Ishikawa (cell line): ENCODE data around the gene CUBN.

Experiments used
- CEBPB ChIP-seq: IDR thresholded peaks from 2 replicates; pipeline ENCODE4 v1.6.1; 2012
- CREB1 ChIP-seq: IDR thresholded peaks from 2 replicates; pipeline ENCODE4 v1.6.1; 2012; ENCODE audit warnings: low read depth
- EGR1 ChIP-seq: IDR thresholded peaks from 2 replicates; pipeline ENCODE4 v1.6.1; 2012
- EP300 ChIP-seq: IDR thresholded peaks from 2 replicates; pipeline ENCODE4 v1.6.1; 2012; ENCODE audit warnings: borderline replicate concordance
- FOXM1 ChIP-seq: IDR thresholded peaks from 2 replicates; pipeline ENCODE4 v1.6.1; 2012; ENCODE audit warnings: low read depth, borderline replicate concordance
- MAX ChIP-seq: IDR thresholded peaks from 2 replicates; pipeline ENCODE4 v1.6.1; 2012
- NFIC ChIP-seq: IDR thresholded peaks from 2 replicates; pipeline ENCODE4 v1.6.1; 2012
- RAD21 ChIP-seq: IDR thresholded peaks from 2 replicates; pipeline ENCODE4 v1.6.1; 2012; ENCODE audit warnings: low read depth
- REST ChIP-seq: IDR thresholded peaks from 2 replicates; pipeline ENCODE4 v1.6.1; 2012; ENCODE audit warnings: low read depth, mild to moderate bottlenecking
- TAF1 ChIP-seq: IDR thresholded peaks from 2 replicates; pipeline ENCODE4 v1.6.1; 2012; ENCODE audit warnings: low read depth, mild to moderate bottlenecking
- TCF12 ChIP-seq: IDR thresholded peaks from 2 replicates; pipeline ENCODE4 v1.6.1; 2012; ENCODE audit warnings: low read depth
- TEAD4 ChIP-seq: IDR thresholded peaks from 2 replicates; pipeline ENCODE4 v1.6.1; 2012
- USF1 ChIP-seq: IDR thresholded peaks from 2 replicates; pipeline ENCODE4 v1.6.1; 2012
- YY1 ChIP-seq: IDR thresholded peaks from 2 replicates; pipeline ENCODE4 v1.6.1; 2012; ENCODE audit warnings: low read depth
- ZBTB7A ChIP-seq: IDR thresholded peaks from 2 replicates; pipeline ENCODE4 v1.6.1; 2012; ENCODE audit warnings: low read depth

The CUBN gene

GRCh38 chr10:17037910-17038309 is 91.7 kb downstream of the CUBN start:
- TF ChIP-seq EGR1 (no peak), ZBTB7A (no peak), REST (no peak), TCF12 (no peak), CREB1 (no peak), CEBPB (no peak), TAF1 (no peak), USF1 (no peak), FOXM1 (no peak), MAX (no peak), YY1 (no peak), TEAD4 (no peak), RAD21 (no peak), NFIC (no peak), EP300 (no peak)

GRCh38 chr10:17035446-17035845 is 94.2 kb downstream of the CUBN start:
- TF ChIP-seq TAF1 (no peak), MAX (no peak), FOXM1 (no peak), RAD21 (no peak), REST (no peak), USF1 (no peak), EP300 (no peak), EGR1 (no peak), TEAD4 (no peak), TCF12 (no peak), YY1 (no peak), CEBPB (no peak), NFIC (no peak), CREB1 (no peak), ZBTB7A (no peak)

GRCh38 chr10:17033529-17034260 is 95.9 kb downstream of the CUBN start:
- TF ChIP-seq ZBTB7A = no peak
- TF ChIP-seq YY1 = no peak
- no peak for TF ChIP-seq RAD21
- TF ChIP-seq NFIC = no peak
- no peak for TF ChIP-seq CREB1
- TF ChIP-seq TAF1 = no peak
- no peak for TF ChIP-seq EP300
- TF ChIP-seq TCF12 = no peak
- no peak for TF ChIP-seq USF1
- TF ChIP-seq CEBPB = no peak
- no peak for TF ChIP-seq TEAD4
- TF ChIP-seq MAX = no peak
- TF ChIP-seq REST = no peak
- TF ChIP-seq EGR1 = no peak
- TF ChIP-seq FOXM1 = no peak
